ENCODE measurements around the gene ACSL3.

GRCh38 chr2:222825031-222825430 lies 35.8 kb upstream of the ACSL3 start:
- no peak for TF ChIP-seq CTCF (IDR thresholded peaks at IDR 0.05 in 4 of 5, conservative IDR thresholded peaks at IDR 0.05 in 1 of 5)
- no peak for TF ChIP-seq POLR2A (IDR thresholded peaks at IDR 0.05)
